Skeletal muscle tissue (tissue), 4 donors: ENCODE results near the gene NECAB3. TPM values are rescaled to one million over a fixed set of nuclear protein-coding genes. Genes with fewer than 3 reads are reported as not detected.
"Not testable (repeated sequence)": the region's sequence is repeated elsewhere in the genome, so short reads cannot be mapped to it uniquely, and the experiment has no call there.

Source experiments
- H3K27ac ChIP-seq: one replicate; pipeline ENCODE4 v1.7.0; 2013; ENCODE audit warnings: mild to moderate bottlenecking, low read depth, low read length, inconsistent platforms
- H3K27me3 ChIP-seq, 3 donors: one replicate each; pipeline ENCODE4 v1.7.0; 2013; ENCODE audit warnings: low read length in 3 of 3; ENCODE audit not compliant: control insufficient read depth in 3 of 3, insufficient read depth in 3 of 3
- H3K36me3 ChIP-seq, 3 donors: one replicate each; pipeline ENCODE4 v1.7.0; 2013; ENCODE audit warnings: low read length in 3 of 3; ENCODE audit not compliant: control insufficient read depth in 3 of 3, insufficient read depth in 3 of 3
- H3K4me1 ChIP-seq, 3 donors: one replicate each; pipeline ENCODE4 v1.7.0; 2013; ENCODE audit warnings: low read length in 3 of 3, mild to moderate bottlenecking in 3 of 3; ENCODE audit not compliant: control insufficient read depth in 3 of 3, insufficient read depth in 3 of 3
- H3K4me3 ChIP-seq, 3 donors: one replicate each; pipeline ENCODE4 v1.7.0; 2013; ENCODE audit warnings: low read length in 3 of 3
- H3K9ac ChIP-seq, 3 donors: one replicate each; pipeline ENCODE4 v1.7.0; 2013; ENCODE audit warnings: low read length in 3 of 3, mild to moderate bottlenecking in 3 of 3, moderate library complexity in 2 of 3, low read depth in 1 of 3
- H3K9me3 ChIP-seq, 3 donors: one replicate each; pipeline ENCODE4 v1.7.0; 2013; ENCODE audit warnings: low read length in 3 of 3; ENCODE audit not compliant: control insufficient read depth in 3 of 3
- total RNA-seq: library from RNA; depleted of rRNA; stranded (reverse); fragments of >200 nt; gene quantifications from one replicate; pipeline ENCODE4 v1.2.3, GENCODE V29; 2014
- donor health status: Osteomylitis.

Gene NECAB3
- total RNA-seq, 1 donor from 2014 or later, result 32.4 TPM

DNA sequence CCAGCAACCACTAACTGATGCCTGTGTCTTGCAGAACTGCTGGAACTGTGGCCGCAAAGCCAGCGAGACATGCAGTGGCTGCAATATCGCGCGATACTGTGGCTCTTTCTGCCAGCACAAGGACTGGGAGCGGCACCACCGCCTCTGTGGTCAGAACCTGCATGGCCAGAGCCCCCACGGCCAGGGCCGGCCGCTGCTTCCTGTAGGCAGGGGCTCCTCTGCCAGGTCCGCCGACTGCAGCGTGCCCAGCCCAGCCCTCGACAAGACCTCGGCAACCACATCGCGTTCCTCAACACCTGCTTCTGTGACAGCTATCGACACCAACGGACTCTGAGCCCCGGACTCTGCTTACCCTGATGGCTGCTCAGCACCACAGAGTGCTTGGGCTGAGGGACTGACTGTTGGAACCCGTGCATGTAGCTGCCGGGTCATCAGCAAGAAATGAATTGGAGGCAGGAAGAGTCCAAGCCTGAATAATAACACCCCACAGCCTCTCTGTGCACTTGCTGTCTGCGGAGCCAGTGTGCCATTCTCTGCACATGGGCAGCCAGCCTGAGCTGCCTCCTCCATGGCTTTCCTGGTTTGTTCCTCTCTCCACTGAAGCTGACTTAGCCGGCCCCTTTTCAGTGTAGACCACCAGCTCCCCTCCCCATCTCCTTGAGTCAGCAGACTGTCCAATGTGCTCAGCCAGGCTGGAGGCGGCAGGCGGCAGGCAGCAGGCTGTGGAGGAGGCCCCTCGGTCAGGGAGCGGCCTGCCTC lies 29.7 kb downstream of the NECAB3 start:
- no peaks in the 10 kb centered on the region for H3K27me3 ChIP-seq
- peaks cover 18 to 20% (median 18%) of the 10 kb centered on the region in 3 donors for H3K4me1 ChIP-seq
- no peak overlapping the region for H3K27ac ChIP-seq
- no peak overlapping the region for H3K4me3 ChIP-seq
- peaks cover 30 to 40% (median 39%) of the 10 kb centered on the region in 3 donors for H3K36me3 ChIP-seq
- H3K9ac ChIP-seq, result no peak overlapping the region
- H3K9me3 ChIP-seq, result no peaks in the 10 kb centered on the region

DNA sequence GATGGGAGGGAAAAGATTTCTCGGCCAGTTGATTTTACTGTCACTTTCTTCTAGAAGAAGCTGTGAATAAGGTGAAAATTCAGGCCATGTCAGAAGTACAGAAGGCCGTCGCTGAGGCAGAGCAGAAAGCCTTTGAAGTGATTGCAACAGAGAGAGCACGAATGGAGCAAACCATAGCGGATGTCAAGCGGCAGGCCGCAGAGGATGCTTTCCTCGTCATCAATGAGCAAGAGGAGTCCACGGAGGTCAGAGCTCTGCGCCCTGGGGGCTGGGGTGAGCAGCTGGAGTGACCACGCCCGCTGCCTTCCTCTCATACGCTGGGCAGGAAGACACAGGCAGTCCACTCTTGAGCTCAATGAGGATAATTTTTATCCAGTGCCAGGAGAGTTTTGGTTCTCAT lies 33.9 kb downstream of the NECAB3 start:
- H3K9me3 ChIP-seq, result no peaks in the 10 kb centered on the region
- no peak overlapping the region for H3K4me3 ChIP-seq
- peaks cover 34 to 55% (median 52%) of the 10 kb centered on the region in 3 donors for H3K36me3 ChIP-seq
- no peaks in the 10 kb centered on the region for H3K27me3 ChIP-seq
- H3K9ac ChIP-seq, result no peak overlapping the region
- H3K27ac ChIP-seq, result no peak overlapping the region
- peaks cover 0 to 8% (median 2%) of the 10 kb centered on the region in 3 donors for H3K4me1 ChIP-seq

DNA sequence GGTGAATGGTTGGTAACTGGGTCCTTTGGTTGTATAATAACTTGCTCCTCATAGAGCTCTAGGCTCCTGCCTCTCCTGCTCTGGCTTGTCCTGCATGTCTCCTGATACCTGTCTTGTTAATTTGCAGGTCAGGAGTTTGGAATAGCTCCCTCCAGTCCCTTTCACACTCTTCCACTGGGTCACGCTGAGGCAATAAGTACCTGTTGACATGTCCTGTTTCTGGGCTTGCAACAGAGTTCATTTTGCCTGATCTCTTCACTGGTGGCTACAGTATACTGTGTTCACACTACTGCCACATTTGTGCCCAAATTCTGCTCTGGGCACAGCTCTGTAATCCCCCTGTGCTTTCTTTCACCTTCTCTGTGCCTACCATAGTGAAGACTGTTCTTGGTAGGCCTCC lies 37.5 kb downstream of the NECAB3 start:
- no peaks in the 10 kb centered on the region for H3K9me3 ChIP-seq
- no peak overlapping the region for H3K4me3 ChIP-seq
- H3K9ac ChIP-seq, result no peak overlapping the region
- H3K4me1 ChIP-seq, result peaks cover 0 to 8% (median 2%) of the 10 kb centered on the region in 3 donors
- H3K27me3 ChIP-seq, result no peaks in the 10 kb centered on the region
- H3K27ac ChIP-seq, result no peak overlapping the region
- peaks cover 26 to 41% (median 41%) of the 10 kb centered on the region in 3 donors for H3K36me3 ChIP-seq

DNA sequence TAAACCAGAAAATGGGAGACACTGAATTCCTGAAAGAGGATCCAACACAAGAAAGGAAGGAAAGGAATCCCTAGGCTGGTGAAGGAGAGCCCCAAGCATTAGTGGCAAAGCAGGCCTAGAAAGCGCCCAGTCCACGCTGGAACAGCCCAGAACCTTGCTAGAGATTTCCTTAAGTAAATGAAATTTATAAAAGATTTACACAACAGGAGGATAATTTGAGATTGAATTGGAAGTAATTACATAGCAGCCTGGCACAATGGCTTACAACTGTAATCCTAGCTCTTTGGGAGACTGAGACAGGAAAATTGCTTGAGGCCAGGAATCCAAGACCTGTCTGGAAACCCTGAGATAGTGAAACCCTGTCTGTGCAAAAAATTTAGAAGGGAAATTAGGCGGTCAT lies 38.9 kb downstream of the NECAB3 start:
- no peak overlapping the region for H3K27ac ChIP-seq
- no peaks in the 10 kb centered on the region for H3K9me3 ChIP-seq
- H3K9ac ChIP-seq, result peak overlapping the region in 1 of 3 donors; percentile 40
- H3K4me3 ChIP-seq, result peak overlapping the region in 1 of 3 donors; percentile 22
- H3K27me3 ChIP-seq, result no peaks in the 10 kb centered on the region
- H3K36me3 ChIP-seq, result peaks cover 25 to 41% (median 40%) of the 10 kb centered on the region in 3 donors
- peaks cover 0 to 8% (median 2%) of the 10 kb centered on the region in 3 donors for H3K4me1 ChIP-seq

DNA sequence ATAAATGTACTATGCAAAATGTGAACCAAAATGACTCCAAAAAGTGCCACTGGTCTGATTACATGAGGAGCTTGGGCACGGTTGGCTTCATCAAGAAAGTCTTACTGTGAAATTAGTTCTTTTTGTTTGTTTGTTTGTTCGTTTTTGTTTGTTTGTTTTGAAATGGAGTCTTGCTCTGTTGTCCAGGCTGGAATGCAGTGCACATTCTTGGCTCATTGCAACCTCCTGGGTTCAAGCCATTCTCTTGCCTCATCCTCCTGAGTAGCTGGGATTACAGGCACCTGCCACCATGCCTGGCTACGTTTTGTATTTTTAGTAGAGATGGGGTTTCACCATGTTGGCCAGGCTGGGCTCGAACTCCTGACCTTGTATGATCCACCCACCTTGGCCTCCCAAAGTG lies 42.3 kb downstream of the NECAB3 start:
- not testable (repeated sequence) for H3K9ac ChIP-seq, H3K27ac ChIP-seq
- peaks cover 20 to 49% (median 38%) of the 10 kb centered on the region in 3 donors for H3K36me3 ChIP-seq

DNA sequence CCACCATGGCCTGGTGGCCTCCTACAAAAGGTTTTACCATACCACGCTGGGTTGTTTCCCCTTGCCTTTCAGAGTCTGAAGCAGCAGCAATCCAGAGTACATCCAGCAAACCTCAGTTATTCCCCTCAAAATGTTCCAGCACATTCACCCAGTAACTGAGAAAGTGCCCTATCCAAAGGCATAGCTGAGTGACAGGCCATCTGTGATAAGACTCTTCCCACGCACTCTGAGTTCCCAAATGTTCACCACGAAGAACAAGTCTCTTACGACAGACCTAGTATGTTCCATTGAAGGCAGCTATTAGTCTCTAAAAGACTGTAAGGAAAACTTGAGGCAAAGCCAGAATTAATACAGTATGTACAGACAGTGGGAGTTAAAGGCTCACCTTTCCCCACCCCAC lies 43.7 kb downstream of the NECAB3 start:
- Histone ChIP-seq H3K4me3 (no peak overlapping the region), H3K36me3 (peaks cover 25 to 50% (median 44%) of the 10 kb centered on the region in 3 donors), H3K27me3 (no peaks in the 10 kb centered on the region), H3K27ac (no peak overlapping the region), H3K4me1 (peaks cover 0 to 3% (median 0%) of the 10 kb centered on the region in 3 donors), H3K9ac (no peak overlapping the region), H3K9me3 (no peaks in the 10 kb centered on the region)

More for the DNA sequence above, 42.3 kb downstream of the NECAB3 start:
- not testable (repeated sequence) for H3K4me1 ChIP-seq, H3K4me3 ChIP-seq, H3K27me3 ChIP-seq, H3K9me3 ChIP-seq

DNA sequence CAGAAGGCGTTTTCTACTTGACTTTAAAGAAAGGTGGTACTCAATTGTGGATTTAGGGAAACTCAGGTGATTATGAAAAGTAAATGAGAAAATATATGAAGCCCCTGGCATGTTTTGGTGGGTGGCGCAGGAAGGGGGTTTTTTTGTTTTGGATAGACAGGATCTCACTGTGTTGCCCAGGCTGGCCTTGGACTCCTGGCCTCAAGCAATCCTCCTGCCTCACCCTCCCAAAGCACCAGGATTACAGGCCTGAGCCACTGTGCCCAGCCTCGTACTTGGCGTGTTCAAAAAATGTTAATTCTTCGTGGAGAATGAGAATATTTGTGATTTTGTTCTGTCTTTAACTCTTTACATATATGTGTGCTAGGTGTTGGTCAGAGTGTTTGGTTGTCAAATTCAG lies 44.2 kb downstream of the NECAB3 start:
- H3K36me3 ChIP-seq, result peaks cover 28 to 55% (median 45%) of the 10 kb centered on the region in 3 donors
- H3K27me3 ChIP-seq, result no peaks in the 10 kb centered on the region
- no peak overlapping the region for H3K9ac ChIP-seq
- no peak overlapping the region for H3K27ac ChIP-seq
- no peaks in the 10 kb centered on the region for H3K4me1 ChIP-seq
- H3K4me3 ChIP-seq, result no peak overlapping the region
- H3K9me3 ChIP-seq, result no peaks in the 10 kb centered on the region

DNA sequence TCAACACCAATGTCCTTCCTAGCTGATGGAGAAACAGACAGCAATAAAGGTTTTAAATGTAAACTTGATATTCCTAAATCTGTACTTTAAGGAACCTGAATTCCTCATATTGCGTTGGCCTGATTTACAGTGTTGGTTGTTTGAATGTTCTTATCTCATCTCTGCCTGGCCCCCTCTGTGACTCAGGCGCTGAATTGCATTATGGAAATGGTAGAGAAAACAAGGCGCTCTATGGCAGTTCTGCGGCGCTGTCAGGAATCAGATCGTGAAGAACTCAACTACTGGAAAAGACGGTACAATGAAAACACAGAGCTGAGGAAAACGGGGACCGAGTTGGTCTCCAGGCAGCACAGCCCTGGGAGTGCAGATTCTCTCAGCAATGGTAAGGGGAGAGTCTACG lies 44.7 kb downstream of the NECAB3 start:
- H3K36me3 ChIP-seq, result peaks cover 32 to 60% (median 46%) of the 10 kb centered on the region in 3 donors
- no peaks in the 10 kb centered on the region for H3K27me3 ChIP-seq

DNA sequence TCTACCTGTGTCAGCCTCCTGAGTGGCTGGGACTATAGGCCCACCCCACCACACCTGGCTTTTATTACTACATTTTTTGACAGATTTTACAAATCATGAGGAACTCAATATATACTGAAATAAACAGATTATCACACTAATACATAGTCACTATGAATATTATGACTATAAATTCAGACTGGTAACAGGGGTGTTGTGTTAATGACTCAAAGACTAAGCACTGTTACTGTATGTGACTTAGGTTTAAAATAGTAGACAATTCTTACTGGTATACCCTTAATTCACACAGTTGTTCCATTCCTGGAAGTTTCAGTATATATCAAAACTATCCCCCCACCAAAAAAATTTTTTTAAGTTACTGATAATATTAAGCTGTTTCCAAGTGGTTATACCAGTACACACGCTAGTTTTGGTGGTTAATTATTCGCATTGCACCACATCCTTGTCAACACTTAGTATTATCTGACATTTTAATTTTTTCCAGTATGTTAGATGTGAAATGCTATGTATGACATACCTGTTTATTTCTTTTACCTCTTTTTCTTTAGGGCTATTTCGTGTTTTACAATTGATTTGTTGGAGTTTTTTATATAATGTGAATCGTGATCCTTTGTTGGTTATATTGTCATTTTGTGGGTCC lies 46.5 kb downstream of the NECAB3 start:
- H3K4me1 ChIP-seq, result no peaks in the 10 kb centered on the region
- H3K27me3 ChIP-seq, result no peaks in the 10 kb centered on the region
- H3K4me3 ChIP-seq, result no peak overlapping the region
- no peaks in the 10 kb centered on the region for H3K9me3 ChIP-seq
- H3K36me3 ChIP-seq, result peaks cover 34 to 67% (median 50%) of the 10 kb centered on the region in 3 donors
- no peak overlapping the region for H3K9ac ChIP-seq
- H3K27ac ChIP-seq, result no peak overlapping the region

More for the DNA sequence above, 44.7 kb downstream of the NECAB3 start:
- no peak overlapping the region for H3K9ac ChIP-seq
- no peaks in the 10 kb centered on the region for H3K9me3 ChIP-seq
- no peak overlapping the region for H3K27ac ChIP-seq
- H3K4me3 ChIP-seq, result no peak overlapping the region
- no peaks in the 10 kb centered on the region for H3K4me1 ChIP-seq

DNA sequence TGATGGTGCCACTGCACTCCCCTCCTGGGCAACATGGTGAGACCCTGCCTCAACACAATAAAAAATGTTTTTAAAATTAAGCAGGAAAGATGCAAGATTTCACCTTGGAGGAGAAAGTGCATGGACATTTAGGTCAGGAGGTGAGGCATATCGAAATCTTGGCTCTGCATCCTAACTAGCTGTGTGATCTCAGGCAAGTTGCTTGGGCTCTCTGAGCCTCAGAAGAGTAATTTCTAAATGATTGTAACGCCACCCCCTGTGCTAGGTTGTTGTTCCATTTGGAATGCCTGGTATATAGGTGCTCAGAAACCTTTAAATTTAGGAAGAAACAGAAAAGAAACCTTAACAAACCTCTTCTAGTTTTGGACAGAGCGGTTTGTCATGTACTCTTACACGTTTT lies 48.0 kb downstream of the NECAB3 start:
- H3K27ac ChIP-seq, result no peak overlapping the region
- no peaks in the 10 kb centered on the region for H3K4me1 ChIP-seq
- H3K4me3 ChIP-seq, result no peak overlapping the region
- H3K9me3 ChIP-seq, result no peaks in the 10 kb centered on the region
- H3K36me3 ChIP-seq, result peaks cover 30 to 64% (median 46%) of the 10 kb centered on the region in 3 donors
- H3K27me3 ChIP-seq, result no peaks in the 10 kb centered on the region
- H3K9ac ChIP-seq, result no peak overlapping the region
